Heart right ventricle (tissue), 16 donors: ENCODE data around the gene GID8. TPM values are rescaled to one million over a fixed set of nuclear protein-coding genes. Genes with fewer than 3 reads are reported as not detected.

ENCODE experiments used
- ATAC-seq, 8 donors: fragments of 200-7000 bp; cut with Tn5 transposase; one replicate each; pipeline ENCODE4 v1.9.1; 2020; ENCODE audit warnings: mild to moderate bottlenecking in 8 of 8, moderate library complexity in 8 of 8, moderate number of reproducible peaks in 1 of 8
- DNase-seq, 2 donors: peaks; one replicate each; pipeline ENCODE4 v3.0.0-alpha.2; 2020
- H3K27ac ChIP-seq, 10 donors: fragments of 200-600 bp; sonication (generic) in 2 of 10; one replicate each; pipeline versions ENCODE4 v1.5.0 to v1.8.0; 2020 to 2022; ENCODE audit warnings: mild to moderate bottlenecking in 3 of 10
- H3K27me3 ChIP-seq, 7 donors: fragments of 200-600 bp; one replicate each; pipeline ENCODE4 v1.8.0; 2021 to 2022; ENCODE audit warnings: mild to moderate bottlenecking in 2 of 7
- H3K36me3 ChIP-seq, 9 donors: fragments of 200-600 bp; sonication (generic) in 1 of 9; one replicate each; pipeline versions ENCODE4 v1.5.0 to v1.8.0; 2020 to 2022; ENCODE audit warnings: mild to moderate bottlenecking in 2 of 9
- H3K4me1 ChIP-seq, 9 donors: fragments of 200-600 bp; sonication (generic) in 1 of 9; one replicate each; pipeline versions ENCODE4 v1.5.0 to v1.8.0; 2020 to 2022; ENCODE audit warnings: mild to moderate bottlenecking in 4 of 9
- H3K4me3 ChIP-seq, 10 donors: fragments of 200-600 bp; sonication (generic) in 2 of 10; one replicate each; pipeline versions ENCODE4 v1.5.0 to v1.8.0; 2020 to 2022; ENCODE audit warnings: mild to moderate bottlenecking in 7 of 10, moderate library complexity in 2 of 10
- H3K9me3 ChIP-seq, 11 donors: fragments of 200-600 bp in 10 of 11; sonication (generic) in 2 of 11; one replicate each; pipeline versions ENCODE4 v1.5.0 to v1.8.0; 2013 to 2022; ENCODE audit warnings: mild to moderate bottlenecking in 2 of 11, control low read depth in 1 of 11, moderate library complexity in 1 of 11
- WGBS, 2 donors: extraction: QIAGEN DNeasy Blood & Tissue Kit; methylation state at CpG; one replicate each; pipeline ENCODE4 v1.1.7; 2013; ENCODE audit warnings: inconsistent platforms in 1 of 2; 5-methylcytosine and 5-hydroxymethylcytosine counted together
- intact Hi-C, 10 donors: fragments of 100-400 bp; cut with DNase I; formaldehyde crosslinking; loops; one replicate each; pipeline versions ENCODE4 v1.11.1 to v1.14.2; 2022
- polyA plus RNA-seq, 2 donors: library from polyadenylated mRNA; stranded (reverse); fragments of 200-250 nt; gene quantifications; one replicate each; pipeline ENCODE4 v1.2.3, GENCODE V29; 2013
- total RNA-seq, 10 donors: library from RNA; stranded (reverse); fragmentation: NEBNext Ultra II Directional in 3 of 10; extraction: Animal tissue kit (Norgen Biotek cat#: 25700) in 3 of 10; gene quantifications; one replicate each; pipeline versions ENCODE4 v1.2.1 to v1.2.4, GENCODE V29; 2021 to 2023
- TF ChIP-seq, protein P1 (sequence below), 9 donors: fragments of 200-600 bp; sonication (generic) in 2 of 9; IDR thresholded peaks; one replicate each; pipeline versions ENCODE4 v1.5.0 to v1.8.0; 2021 to 2022; ENCODE audit warnings: antibody characterized with exemption in 9 of 9, mild to moderate bottlenecking in 5 of 9, moderate library complexity in 1 of 9
- donor health status: Arrhythmogenic right ventricular cardiomyopathy.
- donor health status: ischemic (EF 13 %, LVEDD 7.1; RV severe dilation, severe dysfunction).
- donor health status: healthy with polysubstance abuse.
- donor health status: DM: no; HTN: yes; CAD: no.
- donor health status: DM: no; HTN: no; CAD: no.
- donor health status: ischemic (EF 25% LVEDD 6.9; RV normal size, moderate dysfunction).
- donor health status: ischemic (EF 25% LVEDD 5.7; RV mildly dilated, moderate dysfunction).
- donor health status: healthy.
- donor health status: DM: yes; HTN: yes; CAD: no.
- donor health status: Ischemic cardiomyopathy.
- donor health status: ischemic (EF 35%, LVEDD 5.7; RV mildly dilated, moderate dysfunction).
- donor health status: nonischemic (EF 11% LVEDD 7.7; RV severe dilation, severe dysfunction).
- donor health status: DM: yes; HTN: yes; CAD: no.
- donor health status: PGD.
- donor health status: ischemic (EF 29% LVEDD 5.4; RV normal size, mild dysfunction).
- donor health status: nonischemic (EF 23%, LVEDD 6.1; RV moderate dilation, normal function).

GID8 gene
- total and polyA plus RNA-seq, 12 donors = 7.0 to 19.9 (median 16.4) TPM

DNA sequence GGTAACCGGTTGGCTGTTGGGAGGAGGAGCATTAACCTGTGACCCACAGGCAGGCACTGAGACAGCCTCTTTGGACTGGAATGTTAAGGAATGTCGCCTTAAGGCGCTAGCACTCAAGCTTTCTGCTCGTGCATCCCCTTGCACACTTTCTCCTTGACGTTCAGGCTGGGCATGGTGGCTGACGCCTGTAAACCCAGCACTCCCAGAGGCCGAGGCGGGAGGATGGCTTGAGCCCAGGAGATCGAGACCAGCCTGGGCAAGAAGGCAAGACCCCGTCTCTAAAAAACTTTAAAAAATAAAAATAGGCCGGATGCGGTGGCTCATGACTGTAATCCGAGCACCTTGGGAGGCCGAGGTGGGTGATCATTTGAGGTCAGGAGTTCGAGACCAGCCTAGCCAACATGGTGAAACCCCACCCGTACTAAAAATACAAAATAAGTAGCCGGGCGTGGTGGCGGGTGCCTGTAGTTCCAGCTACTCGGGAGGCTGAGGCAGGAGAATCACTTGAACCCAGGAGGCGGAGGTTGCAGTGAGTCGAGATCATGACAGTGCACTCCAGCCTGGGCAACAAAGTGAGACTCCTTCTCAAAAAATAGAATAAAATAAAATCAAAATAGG, 1.9 kb upstream of the GID8 start:
- Histone ChIP-seq H3K36me3 (peaks cover 0 to 37% (median 0%) of the 10 kb centered on the region in 9 donors), H3K27me3 (no peaks in the 10 kb centered on the region), H3K4me3 (peak overlapping the region in 9 of 10 donors; percentile 82 to 97 (median 93)), H3K27ac (peak overlapping the region in 1 of 10 donors; percentile 95), H3K4me1 (peaks cover 19 to 54% (median 40%) of the 10 kb centered on the region in 9 donors), H3K9me3 (no peaks in the 10 kb centered on the region)
- intact Hi-C loops = loop anchor here in 2 of 10 donors (5.0 to 10.0 kb wide), 2 partner anchors 34 to 61 kb away; no protein-coding TSS in a partner anchor
- no peak for ATAC-seq
- DNase-seq = no peak
- TF ChIP-seq, protein P1, sequence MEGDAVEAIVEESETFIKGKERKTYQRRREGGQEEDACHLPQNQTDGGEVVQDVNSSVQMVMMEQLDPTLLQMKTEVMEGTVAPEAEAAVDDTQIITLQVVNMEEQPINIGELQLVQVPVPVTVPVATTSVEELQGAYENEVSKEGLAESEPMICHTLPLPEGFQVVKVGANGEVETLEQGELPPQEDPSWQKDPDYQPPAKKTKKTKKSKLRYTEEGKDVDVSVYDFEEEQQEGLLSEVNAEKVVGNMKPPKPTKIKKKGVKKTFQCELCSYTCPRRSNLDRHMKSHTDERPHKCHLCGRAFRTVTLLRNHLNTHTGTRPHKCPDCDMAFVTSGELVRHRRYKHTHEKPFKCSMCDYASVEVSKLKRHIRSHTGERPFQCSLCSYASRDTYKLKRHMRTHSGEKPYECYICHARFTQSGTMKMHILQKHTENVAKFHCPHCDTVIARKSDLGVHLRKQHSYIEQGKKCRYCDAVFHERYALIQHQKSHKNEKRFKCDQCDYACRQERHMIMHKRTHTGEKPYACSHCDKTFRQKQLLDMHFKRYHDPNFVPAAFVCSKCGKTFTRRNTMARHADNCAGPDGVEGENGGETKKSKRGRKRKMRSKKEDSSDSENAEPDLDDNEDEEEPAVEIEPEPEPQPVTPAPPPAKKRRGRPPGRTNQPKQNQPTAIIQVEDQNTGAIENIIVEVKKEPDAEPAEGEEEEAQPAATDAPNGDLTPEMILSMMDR (IDR thresholded peaks at IDR 0.05) = no peak
- 87% methylated on average over 22 of the region's 22 CpGs for WGBS, 2 donors

- intact Hi-C loops = loop anchor here in 3 of 10 donors (1.0 to 10.0 kb wide), 4 partner anchors 8 to 63 kb away; partner anchors contain the start of gene DIDO1 (in 1 of the 3)
- Histone ChIP-seq H3K36me3 (peaks cover 0 to 49% (median 6%) of the 10 kb centered on the region in 9 donors), H3K27ac (peak overlapping the region; percentile 84 to 99 (median 94)), H3K4me1 (peaks cover 21 to 68% (median 45%) of the 10 kb centered on the region in 9 donors), H3K4me3 (peak overlapping the region; percentile 82 to 97 (median 93)), H3K9me3 (no peaks in the 10 kb centered on the region), H3K27me3 (no peaks in the 10 kb centered on the region)
- peak; percentile 96 to 98 (median 98) for ATAC-seq
- DNase-seq = peak; percentile 97 to 98
- TF ChIP-seq, protein P1 (IDR thresholded peaks at IDR 0.05) = peak in 1 of 9 donors; percentile 8
- WGBS, 2 donors = 0 to 1% methylated on average over 88 to 92 of the region's 92 CpGs
Measured at GRCh38 chr20:62937268-62938104, 461 bp upstream of the GID8 start.

- intact Hi-C loops = no loop called here
- no peak for ATAC-seq
- no peak for DNase-seq
- 90 to 93% methylated on average over 8 of the region's 8 CpGs for WGBS, 2 donors
- no peaks in the 10 kb centered on the region for H3K27me3 ChIP-seq
- no peak overlapping the region for H3K27ac ChIP-seq
- H3K9me3 ChIP-seq = no peaks in the 10 kb centered on the region
- peaks cover 0 to 52% (median 37%) of the 10 kb centered on the region in 9 donors for H3K36me3 ChIP-seq
- TF ChIP-seq, protein P1 (IDR thresholded peaks at IDR 0.05) = no peak
- peaks cover 18 to 64% (median 48%) of the 10 kb centered on the region in 9 donors for H3K4me1 ChIP-seq
- no peak overlapping the region for H3K4me3 ChIP-seq
Measured at GRCh38 chr20:62940875-62941274, 2.9 kb downstream of the GID8 start.

- WGBS, 2 donors = 92 to 100% methylated on average over 1 of the region's 1 CpG
- peaks cover 9 to 64% (median 48%) of the 10 kb centered on the region in 9 donors for H3K4me1 ChIP-seq
- ATAC-seq = no peak
Measured at GRCh38 chr20:62941792-62942191, 3.8 kb downstream of the GID8 start.

More at GRCh38 chr20:62941792-62942191, 3.8 kb downstream of the GID8 start:
- H3K4me3 ChIP-seq = no peak overlapping the region
- H3K27ac ChIP-seq = no peak overlapping the region
- H3K36me3 ChIP-seq = peaks cover 0 to 61% (median 38%) of the 10 kb centered on the region in 9 donors
- DNase-seq = no peak
- H3K27me3 ChIP-seq = no peaks in the 10 kb centered on the region
- TF ChIP-seq, protein P1 (IDR thresholded peaks at IDR 0.05) = no peak
- intact Hi-C loops = no loop called here
- H3K9me3 ChIP-seq = no peaks in the 10 kb centered on the region
